ENCODE measurements around the gene MGAT5.
A peak's percentile ranks its signal among the peaks of the same experiment; 100 is the strongest.

Gene MGAT5

GRCh38 chr2:134420259-134420658, 166.4 kb downstream of the MGAT5 start:
- H2BK12ac ChIP-seq (ENCODE audit: low read length in 2 of 2), result no peak overlapping the region
- no peak overlapping the region for H3K4me2 ChIP-seq (ENCODE audit: low read length, poor library complexity, severe bottlenecking)
- H3K36me3 ChIP-seq (ENCODE audit: control insufficient read depth in 1 of 2, insufficient read depth in 2 of 2, low read depth in 1 of 2, low read length in 2 of 2), result peaks cover 3 to 10% of the 10 kb centered on the region in 2 experiments
- no peak overlapping the region for H2BK15ac ChIP-seq (ENCODE audit: low read depth, poor library complexity, severe bottlenecking)
- no peak overlapping the region for H3K9ac ChIP-seq (ENCODE audit: low read length)
- peaks cover 3% of the 10 kb centered on the region for H3K79me1 ChIP-seq (replicated peaks; ENCODE audit: low read length, poor library complexity, severe bottlenecking)
- H3K18ac ChIP-seq (ENCODE audit: low read depth in 1 of 2, low read length in 2 of 2), result no peak overlapping the region
- no peak overlapping the region for H2AFZ ChIP-seq (ENCODE audit: low read depth, low read length)
- no peak overlapping the region for H4K91ac ChIP-seq (ENCODE audit: low read length)
- no peak overlapping the region for H3K23ac ChIP-seq (ENCODE audit: low read length in 2 of 2)
- no peaks in the 10 kb centered on the region for H3K27me3 ChIP-seq (ENCODE audit: control insufficient read depth in 1 of 2, insufficient read depth in 1 of 2, low read length in 2 of 2)
- DNase-seq, result no peak
- no peak overlapping the region for H3K4ac ChIP-seq (ENCODE audit: low read depth in 1 of 2, low read length in 2 of 2)
- H3K4me3 ChIP-seq (ENCODE audit: insufficient read depth in 1 of 2, low read depth in 1 of 2, low read length in 2 of 2), result no peak overlapping the region
- peak overlapping the region in 1 of 2 experiments; percentile 77 for H3K14ac ChIP-seq (ENCODE audit: low read length in 2 of 2)
- no peak overlapping the region for H3K27ac ChIP-seq (ENCODE audit: low read length, poor library complexity, severe bottlenecking)
- no peak overlapping the region for H2BK5ac ChIP-seq (ENCODE audit: low read depth, low read length, poor library complexity, severe bottlenecking)
- H3K4me1 ChIP-seq (ENCODE audit: control insufficient read depth, insufficient read depth, low read depth, low read length), result peaks cover 2% of the 10 kb centered on the region
- no peak overlapping the region for H2BK120ac ChIP-seq (ENCODE audit: low read depth, low read length)
- WGBS, result 88% methylated on average over 7 of the region's 7 CpGs
- no peak overlapping the region for H4K8ac ChIP-seq (ENCODE audit: low read length)
- no peaks in the 10 kb centered on the region for H3K9me3 ChIP-seq (ENCODE audit: control insufficient read depth, low read length)
- H2AK5ac ChIP-seq (ENCODE audit: low read length, severe bottlenecking), result no peak overlapping the region

GRCh38 chr2:134420920-134421319, 167.0 kb downstream of the MGAT5 start:
- Histone ChIP-seq H3K9ac (ENCODE audit: low read length) (no peak overlapping the region), H3K18ac (ENCODE audit: low read depth in 1 of 2, low read length in 2 of 2) (no peak overlapping the region), H3K23ac (ENCODE audit: low read length in 2 of 2) (no peak overlapping the region), H3K27ac (ENCODE audit: low read length, poor library complexity, severe bottlenecking) (no peak overlapping the region), H2BK5ac (ENCODE audit: low read depth, low read length, poor library complexity, severe bottlenecking) (no peak overlapping the region), H3K27me3 (ENCODE audit: control insufficient read depth in 1 of 2, insufficient read depth in 1 of 2, low read length in 2 of 2) (no peaks in the 10 kb centered on the region), H3K9me3 (ENCODE audit: control insufficient read depth, low read length) (no peaks in the 10 kb centered on the region), H2BK15ac (ENCODE audit: low read depth, poor library complexity, severe bottlenecking) (no peak overlapping the region), H2BK120ac (ENCODE audit: low read depth, low read length) (no peak overlapping the region), H3K4ac (ENCODE audit: low read depth in 1 of 2, low read length in 2 of 2) (no peak overlapping the region), H3K14ac (ENCODE audit: low read length in 2 of 2) (no peak overlapping the region), H2AFZ (ENCODE audit: low read depth, low read length) (no peak overlapping the region), H2BK12ac (ENCODE audit: low read length in 2 of 2) (no peak overlapping the region), H4K8ac (ENCODE audit: low read length) (no peak overlapping the region), H2AK5ac (ENCODE audit: low read length, severe bottlenecking) (no peak overlapping the region), H3K36me3 (ENCODE audit: control insufficient read depth in 1 of 2, insufficient read depth in 2 of 2, low read depth in 1 of 2, low read length in 2 of 2) (peaks cover 3 to 10% of the 10 kb centered on the region in 2 experiments), H3K4me1 (ENCODE audit: control insufficient read depth, insufficient read depth, low read depth, low read length) (peaks cover 2% of the 10 kb centered on the region), H3K79me1 (replicated peaks; ENCODE audit: low read length, poor library complexity, severe bottlenecking) (peaks cover 3% of the 10 kb centered on the region), H3K4me3 (ENCODE audit: insufficient read depth in 1 of 2, low read depth in 1 of 2, low read length in 2 of 2) (no peak overlapping the region), H4K91ac (ENCODE audit: low read length) (no peak overlapping the region), H3K4me2 (ENCODE audit: low read length, poor library complexity, severe bottlenecking) (no peak overlapping the region)
- DNase-seq, result no peak
- WGBS, result 91% methylated on average over 3 of the region's 3 CpGs

- Histone ChIP-seq H3K18ac (ENCODE audit: low read depth in 1 of 2, low read length in 2 of 2) (no peak overlapping the region), H2AK5ac (ENCODE audit: low read length, severe bottlenecking) (no peak overlapping the region), H3K36me3 (ENCODE audit: control insufficient read depth in 1 of 2, insufficient read depth in 2 of 2, low read depth in 1 of 2, low read length in 2 of 2) (peaks cover 3 to 10% of the 10 kb centered on the region in 2 experiments), H4K91ac (ENCODE audit: low read length) (no peak overlapping the region), H4K8ac (ENCODE audit: low read length) (no peak overlapping the region), H3K23ac (ENCODE audit: low read length in 2 of 2) (no peak overlapping the region), H3K79me1 (replicated peaks; ENCODE audit: low read length, poor library complexity, severe bottlenecking) (peaks cover 2% of the 10 kb centered on the region), H3K4me3 (ENCODE audit: insufficient read depth in 1 of 2, low read depth in 1 of 2, low read length in 2 of 2) (no peak overlapping the region), H3K9ac (ENCODE audit: low read length) (no peak overlapping the region), H2BK12ac (ENCODE audit: low read length in 2 of 2) (no peak overlapping the region), H3K27me3 (ENCODE audit: control insufficient read depth in 1 of 2, insufficient read depth in 1 of 2, low read length in 2 of 2) (no peaks in the 10 kb centered on the region), H3K4me1 (ENCODE audit: control insufficient read depth, insufficient read depth, low read depth, low read length) (peaks cover 2% of the 10 kb centered on the region), H2BK5ac (ENCODE audit: low read depth, low read length, poor library complexity, severe bottlenecking) (no peak overlapping the region), H2BK120ac (ENCODE audit: low read depth, low read length) (no peak overlapping the region), H3K4ac (ENCODE audit: low read depth in 1 of 2, low read length in 2 of 2) (no peak overlapping the region), H3K14ac (ENCODE audit: low read length in 2 of 2) (no peak overlapping the region), H2BK15ac (ENCODE audit: low read depth, poor library complexity, severe bottlenecking) (no peak overlapping the region), H2AFZ (ENCODE audit: low read depth, low read length) (no peak overlapping the region), H3K9me3 (ENCODE audit: control insufficient read depth, low read length) (no peaks in the 10 kb centered on the region), H3K27ac (ENCODE audit: low read length, poor library complexity, severe bottlenecking) (no peak overlapping the region), H3K4me2 (ENCODE audit: low read length, poor library complexity, severe bottlenecking) (no peak overlapping the region)
- WGBS, result 92% methylated on average over 7 of the region's 7 CpGs
- no peak for DNase-seq
Observed at GRCh38 chr2:134421556-134422328, 167.9 kb downstream of the MGAT5 start.

GRCh38 chr2:134425724-134426496, 172.0 kb downstream of the MGAT5 start:
- Histone ChIP-seq H2AK5ac (ENCODE audit: low read length, severe bottlenecking) (no peak overlapping the region), H3K9me3 (ENCODE audit: control insufficient read depth, low read length) (no peaks in the 10 kb centered on the region), H3K18ac (ENCODE audit: low read depth in 1 of 2, low read length in 2 of 2) (no peak overlapping the region), H2AFZ (ENCODE audit: low read depth, low read length) (no peak overlapping the region), H2BK120ac (ENCODE audit: low read depth, low read length) (no peak overlapping the region), H3K4me1 (ENCODE audit: control insufficient read depth, insufficient read depth, low read depth, low read length) (peaks cover 5% of the 10 kb centered on the region), H3K4me2 (ENCODE audit: low read length, poor library complexity, severe bottlenecking) (no peak overlapping the region), H3K79me1 (replicated peaks; ENCODE audit: low read length, poor library complexity, severe bottlenecking) (peaks cover 2% of the 10 kb centered on the region), H3K27me3 (ENCODE audit: control insufficient read depth in 1 of 2, insufficient read depth in 1 of 2, low read length in 2 of 2) (no peaks in the 10 kb centered on the region), H2BK5ac (ENCODE audit: low read depth, low read length, poor library complexity, severe bottlenecking) (no peak overlapping the region), H3K4me3 (ENCODE audit: insufficient read depth in 1 of 2, low read depth in 1 of 2, low read length in 2 of 2) (no peak overlapping the region), H3K23ac (ENCODE audit: low read length in 2 of 2) (no peak overlapping the region), H3K9ac (ENCODE audit: low read length) (no peak overlapping the region), H2BK15ac (ENCODE audit: low read depth, poor library complexity, severe bottlenecking) (no peak overlapping the region), H4K8ac (ENCODE audit: low read length) (no peak overlapping the region), H3K36me3 (ENCODE audit: control insufficient read depth in 1 of 2, insufficient read depth in 2 of 2, low read depth in 1 of 2, low read length in 2 of 2) (peaks cover 11 to 16% of the 10 kb centered on the region in 2 experiments), H3K14ac (ENCODE audit: low read length in 2 of 2) (no peak overlapping the region), H2BK12ac (ENCODE audit: low read length in 2 of 2) (no peak overlapping the region), H3K27ac (ENCODE audit: low read length, poor library complexity, severe bottlenecking) (no peak overlapping the region), H4K91ac (ENCODE audit: low read length) (no peak overlapping the region), H3K4ac (ENCODE audit: low read depth in 1 of 2, low read length in 2 of 2) (peak overlapping the region in 1 of 2 experiments; percentile 13)
- 85% methylated on average over 2 of the region's 6 CpGs for WGBS
- DNase-seq, result peak; percentile 24

Measured in mesenchymal stem cell (in vitro differentiated cells and primary cell).